HEK293T (cell line): ENCODE data around the gene DDC.
"Not testable (repeated sequence)": the region's sequence is repeated elsewhere in the genome, so short reads cannot be mapped to it uniquely, and the experiment has no call there.

Experiments used
- ELF4 ChIP-seq: fragments of 450-650 bp; IDR thresholded peaks from 2 replicates; pipeline ENCODE4 v1.6.1; 2017; ENCODE audit warnings: antibody characterized with exemption
- L3MBTL2 ChIP-seq: fragments of 450-650 bp; conservative IDR thresholded peaks from 2 replicates; pipeline ENCODE4 v1.6.1; 2016; ENCODE audit warnings: mild to moderate bottlenecking
- SP1 ChIP-seq: fragments of 450-650 bp; IDR thresholded peaks from 2 replicates; pipeline ENCODE4 v1.6.1; 2017
- SUZ12 ChIP-seq: fragments of 450-650 bp; IDR thresholded peaks from 2 replicates; pipeline ENCODE4 v1.6.1; 2016; ENCODE audit warnings: mild to moderate bottlenecking

DNA sequence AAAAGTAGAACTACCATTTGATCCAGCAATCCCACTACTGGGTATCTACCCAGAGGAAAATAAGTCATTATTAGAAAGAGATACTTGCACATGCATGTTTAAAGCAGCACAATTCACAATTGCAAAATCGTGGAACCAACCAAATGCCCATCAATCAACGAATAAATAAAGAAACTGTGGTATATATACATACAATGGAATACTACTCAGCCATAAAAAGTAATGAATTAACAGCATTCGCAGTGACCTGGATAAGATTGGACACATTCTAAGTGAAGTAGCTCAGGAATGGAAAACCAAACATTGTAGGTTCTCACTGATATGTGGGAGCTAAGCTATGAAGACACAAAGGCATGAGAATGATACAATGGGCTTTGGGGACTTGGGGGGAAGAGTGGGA, 45.9 kb downstream of the DDC start:
- TF ChIP-seq L3MBTL2, ELF4, SUZ12, SP1: not testable (repeated sequence)
